Naive thymus-derived CD8-positive, alpha-beta T cell (primary cell): ENCODE data around the gene PIK3R2. TPM values are rescaled to one million over a fixed set of nuclear protein-coding genes. Genes with fewer than 3 reads are reported as not detected.

ENCODE experiments used
- ATAC-seq, 2 donors: fragments of 150-1000 bp; cut with Tn5 transposase in 1 of 2; sonication (Bioruptor Pico), chemical (Tn5 transposase) in 1 of 2; 1 replicate in 1 of 2; 2 replicates in 1 of 2; pipeline ENCODE4 v1.10.0; 2021; ENCODE audit warnings: mild to moderate bottlenecking in 2 of 2, moderate library complexity in 2 of 2
- POLR2A ChIA-PET: fragments of 350-600 bp; sonication (Branson Sonifier 250); formaldehyde crosslinking; loops from one replicate; lab custom pipeline; 2021; ENCODE audit warnings: antibody characterized with exemption; lab: Charles Lee
- DNase-seq, 10 donors: peaks; one replicate each; pipeline versions ENCODE4 v3.0.0 to v3.0.0-alpha.2; 2020 to 2022
- H3K27ac Mint-ChIP-seq, 10 donors: one replicate each; pipeline ENCODE4 v1.8.0; 2020 to 2022; ENCODE audit warnings: mild to moderate bottlenecking in 10 of 10, mixed read lengths in 10 of 10, moderate library complexity in 4 of 10, inconsistent platforms in 1 of 10
- H3K27me3 Mint-ChIP-seq, 5 donors: one replicate each; pipeline ENCODE4 v1.8.0; 2021 to 2022; ENCODE audit warnings: mixed read lengths in 5 of 5
- H3K36me3 Mint-ChIP-seq, 3 donors: one replicate each; pipeline ENCODE4 v1.8.0; 2020 to 2022; ENCODE audit warnings: mixed read lengths in 3 of 3, mild to moderate bottlenecking in 2 of 3, inconsistent platforms in 1 of 3
- H3K4me1 Mint-ChIP-seq, 4 donors: one replicate each; pipeline ENCODE4 v1.8.0; 2021 to 2022; ENCODE audit warnings: mixed read lengths in 4 of 4
- H3K4me3 Mint-ChIP-seq, 10 donors: one replicate each; pipeline ENCODE4 v1.8.0; 2020 to 2022; ENCODE audit warnings: mild to moderate bottlenecking in 10 of 10, mixed read lengths in 10 of 10, moderate library complexity in 6 of 10, inconsistent platforms in 1 of 10
- H3K9me3 Mint-ChIP-seq, 9 donors: one replicate each; pipeline ENCODE4 v1.8.0; 2020 to 2022; ENCODE audit warnings: mixed read lengths in 9 of 9, mild to moderate bottlenecking in 3 of 9, inconsistent platforms in 1 of 9, moderate library complexity in 1 of 9
- polyA plus RNA-seq, 3 donors: library from polyadenylated mRNA; unstranded; fragments of 300-500 nt; fragmentation: Illumina TruSeq; gene quantifications; one replicate each; pipeline ENCODE4 v1.2.3, GENCODE V29; 2021
- total RNA-seq, 8 experiments: library from RNA in 2 of 8; stranded (reverse) in 2 of 8; gene quantifications; one replicate each; pipeline ENCODE4 v1.2.3 and lab custom pipeline; 2021 to 2026

PIK3R2 gene
- total and polyA plus RNA-seq, 5 experiments from 2014 or later: 1.5 to 21.5 (median 11.7) TPM

DNA sequence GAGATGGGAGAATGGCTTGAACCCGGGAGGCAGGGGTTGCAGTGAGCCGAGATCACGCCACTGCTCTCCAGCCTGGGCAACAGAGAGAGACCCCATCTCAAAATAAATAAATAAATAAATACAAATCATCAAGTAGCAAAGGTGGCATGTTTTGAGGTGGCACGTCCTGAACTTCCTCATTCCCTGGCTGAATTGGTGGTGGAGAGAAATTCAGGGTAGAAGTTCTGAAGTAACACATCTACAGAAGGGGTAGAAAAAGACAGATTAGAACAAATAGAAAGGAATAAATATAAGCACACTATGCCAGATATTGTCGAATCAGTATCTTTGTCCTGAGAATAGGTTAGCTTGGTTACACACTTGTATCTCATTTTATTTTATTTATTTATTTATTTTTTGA, 27.0 kb downstream of the PIK3R2 start:
- no peaks in the 10 kb centered on the region for H3K9me3 Mint-ChIP-seq
- no peak overlapping the region for H3K4me3 Mint-ChIP-seq
- no peaks in the 10 kb centered on the region for H3K36me3 Mint-ChIP-seq
- DNase-seq (no peak), ATAC-seq (no peak)
- peaks cover 0 to 26% (median 3%) of the 10 kb centered on the region in 4 donors for H3K4me1 Mint-ChIP-seq
- no peak overlapping the region for H3K27ac Mint-ChIP-seq
- POLR2A ChIA-PET: no interaction called here
- peaks cover 0 to 3% (median 0%) of the 10 kb centered on the region in 5 donors for H3K27me3 Mint-ChIP-seq

GRCh38 chr19:18183529-18183928, 30.6 kb downstream of the PIK3R2 start:
- Mint-ChIP-seq H3K27me3 (peaks cover 0 to 3% (median 0%) of the 10 kb centered on the region in 5 donors), H3K27ac (no peak overlapping the region), H3K4me1 (peaks cover 0 to 10% (median 0%) of the 10 kb centered on the region in 4 donors), H3K4me3 (no peak overlapping the region), H3K9me3 (no peaks in the 10 kb centered on the region), H3K36me3 (no peaks in the 10 kb centered on the region)
- POLR2A ChIA-PET: no interaction called here
- DNase-seq: no peak
- no peak for ATAC-seq

GRCh38 chr19:18185538-18185937, 32.6 kb downstream of the PIK3R2 start:
- DNase-seq (no peak), ATAC-seq (no peak)
- Mint-ChIP-seq H3K27ac (peak overlapping the region in 1 of 10 donors; percentile 73), H3K27me3 (peaks cover 0 to 3% (median 0%) of the 10 kb centered on the region in 5 donors), H3K4me1 (peaks cover 0 to 5% (median 0%) of the 10 kb centered on the region in 4 donors), H3K4me3 (no peak overlapping the region), H3K36me3 (no peaks in the 10 kb centered on the region), H3K9me3 (no peaks in the 10 kb centered on the region)
- POLR2A ChIA-PET: no interaction called here

DNA sequence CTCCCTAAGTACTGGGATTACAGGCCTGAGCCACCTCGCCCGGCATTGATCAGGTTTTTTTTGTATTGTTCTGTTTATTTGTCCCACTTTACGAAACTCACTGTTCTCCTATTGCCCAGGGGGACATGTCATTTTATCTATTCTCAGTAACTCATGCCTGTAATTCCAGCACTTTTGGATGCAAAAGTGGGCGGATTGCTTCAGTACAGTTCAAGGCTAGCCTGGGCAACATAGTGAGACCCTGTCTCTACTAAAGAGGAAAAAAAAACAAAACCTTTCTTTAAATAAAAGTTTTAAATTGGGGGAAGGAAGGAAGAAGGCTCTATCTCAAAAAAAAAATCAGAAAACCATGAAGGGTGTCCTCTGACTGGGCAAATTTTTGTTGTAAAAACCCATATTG, 37.3 kb downstream of the PIK3R2 start:
- H3K27ac Mint-ChIP-seq: peak overlapping the region in 1 of 10 donors; percentile 79
- H3K4me3 Mint-ChIP-seq: peak overlapping the region in 1 of 10 donors; percentile 33
- peaks cover 0 to 3% (median 0%) of the 10 kb centered on the region in 3 donors for H3K36me3 Mint-ChIP-seq
- H3K9me3 Mint-ChIP-seq: no peaks in the 10 kb centered on the region
- POLR2A ChIA-PET: interaction anchor here (0.7 to 4.0 kb wide), 5 partner anchors 62 to 263 kb away, joined by 3 to 44 read pairs (median 3); no protein-coding TSS in a partner anchor
- H3K4me1 Mint-ChIP-seq: peaks cover 7 to 28% (median 24%) of the 10 kb centered on the region in 4 donors
- DNase-seq: no peak
- ATAC-seq: no peak
- H3K27me3 Mint-ChIP-seq: peaks cover 0 to 4% (median 0%) of the 10 kb centered on the region in 5 donors

GRCh38 chr19:18191640-18192062, 38.7 kb downstream of the PIK3R2 start:
- peak overlapping the region; percentile 78 to 98 (median 90) for H3K4me3 Mint-ChIP-seq
- H3K9me3 Mint-ChIP-seq: no peaks in the 10 kb centered on the region
- ATAC-seq (no peak), DNase-seq (no peak)
- H3K4me1 Mint-ChIP-seq: peaks cover 7 to 28% (median 24%) of the 10 kb centered on the region in 4 donors
- POLR2A ChIA-PET: interaction anchor here (0.6 to 5.2 kb wide), 13 partner anchors 12 to 574 kb away, joined by 3 to 72 read pairs (median 5); partner anchors contain the start of genes IFI30, JUND, LSM4 and RAB3A
- peaks cover 0 to 8% (median 0%) of the 10 kb centered on the region in 3 donors for H3K36me3 Mint-ChIP-seq
- H3K27ac Mint-ChIP-seq: peak overlapping the region in 9 of 10 donors; percentile 16 to 99 (median 93)
- peaks cover 0 to 4% (median 0%) of the 10 kb centered on the region in 5 donors for H3K27me3 Mint-ChIP-seq

DNA sequence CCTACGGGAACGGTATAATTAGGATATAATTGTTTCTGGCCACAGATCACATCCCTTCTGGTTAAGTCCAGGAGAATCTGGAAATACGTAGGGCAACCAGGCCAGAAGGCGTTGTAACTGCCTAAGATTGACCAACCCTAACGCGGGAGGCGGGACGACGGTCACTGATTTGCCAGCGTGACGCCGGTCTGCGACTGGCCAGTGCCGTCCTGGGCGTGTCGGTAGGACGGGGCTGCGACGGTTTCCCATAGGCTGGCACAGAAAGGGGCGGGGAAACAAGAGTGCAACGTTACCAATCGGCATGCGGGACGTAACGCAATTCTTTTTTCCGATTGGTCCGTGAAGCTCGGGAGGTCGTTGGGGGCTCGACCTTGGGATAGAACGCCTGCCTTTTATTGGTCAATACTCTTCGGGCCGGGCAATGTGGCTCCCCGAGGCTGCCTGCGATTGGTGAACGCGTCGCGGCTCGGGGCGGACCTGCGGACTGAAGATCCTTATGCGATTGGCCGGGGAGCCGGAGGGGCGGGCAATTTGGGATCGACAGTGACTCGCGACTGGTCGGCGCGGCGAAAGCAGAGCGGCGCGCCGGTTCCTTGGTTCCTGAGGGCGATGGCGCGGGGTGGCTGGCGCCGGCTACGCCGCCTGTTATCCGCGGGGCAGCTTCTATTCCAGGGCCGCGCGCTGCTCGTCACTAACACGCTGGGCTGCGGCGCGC, 39.9 kb downstream of the PIK3R2 start, which contains the start of gene MPV17L2:
TSS of gene MPV17L2 (plus strand) at position 546 of the 715 bp plus-strand sequence. CDS start at position 610, 64 bp downstream.
- no peaks in the 10 kb centered on the region for H3K9me3 Mint-ChIP-seq
- ATAC-seq (peak; percentile 89), DNase-seq (peak; percentile 94 to 100 (median 98))
- peaks cover 0 to 14% (median 0%) of the 10 kb centered on the region in 3 donors for H3K36me3 Mint-ChIP-seq
- POLR2A ChIA-PET: interaction anchor here (0.6 to 5.2 kb wide), 18 partner anchors 11 to 333 kb away, joined by 3 to 72 read pairs (median 5); partner anchors contain the start of genes IFI30, JUND, RAB3A and RPL18A
- H3K27ac Mint-ChIP-seq: peak within 1 kb of the TSS; percentile 79 to 99 (median 93)
- peaks cover 0 to 4% (median 0%) of the 10 kb centered on the region in 5 donors for H3K27me3 Mint-ChIP-seq
- H3K4me3 Mint-ChIP-seq: peak within 1 kb of the TSS; percentile 78 to 98 (median 90)
- peaks cover 7 to 28% (median 24%) of the 10 kb centered on the region in 4 donors for H3K4me1 Mint-ChIP-seq

- Mint-ChIP-seq H3K27ac (peak overlapping the region; percentile 79 to 99 (median 93)), H3K4me3 (peak overlapping the region; percentile 78 to 98 (median 90)), H3K36me3 (peaks cover 0 to 22% (median 0%) of the 10 kb centered on the region in 3 donors), H3K27me3 (peaks cover 0 to 4% (median 0%) of the 10 kb centered on the region in 5 donors), H3K9me3 (no peaks in the 10 kb centered on the region), H3K4me1 (peaks cover 8 to 28% (median 24%) of the 10 kb centered on the region in 4 donors)
- POLR2A ChIA-PET: interaction anchor here (0.7 to 5.2 kb wide), 12 partner anchors 10 to 334 kb away, joined by 3 to 72 read pairs (median 4); partner anchors contain the start of genes JUND, RAB3A and RPL18A
- DNase-seq (no peak), ATAC-seq (no peak)
These were observed 40.6 kb downstream of the PIK3R2 start for GRCh38 chr19:18193388-18194180.

DNA sequence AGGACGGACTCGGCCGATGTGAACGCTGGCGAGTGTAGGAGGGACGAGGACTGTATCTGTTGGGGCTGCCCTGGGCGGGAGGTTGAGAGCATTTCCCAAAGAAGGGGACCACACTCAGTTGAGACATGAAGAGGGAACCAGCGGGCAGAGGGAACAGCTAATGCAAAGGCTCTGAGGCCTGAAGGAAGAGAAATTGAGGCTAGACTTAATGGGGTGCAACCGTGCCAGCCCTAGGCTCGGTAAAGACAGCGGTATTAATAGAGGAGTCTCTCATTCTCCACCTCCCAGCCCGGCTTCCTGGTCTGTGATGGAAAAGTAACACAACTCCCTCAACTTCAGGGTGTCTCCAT, 41.2 kb downstream of the PIK3R2 start:
- Mint-ChIP-seq H3K27me3 (peaks cover 0 to 4% (median 0%) of the 10 kb centered on the region in 5 donors), H3K4me1 (peaks cover 10 to 28% (median 24%) of the 10 kb centered on the region in 4 donors), H3K36me3 (peaks cover 0 to 28% (median 0%) of the 10 kb centered on the region in 3 donors), H3K9me3 (no peaks in the 10 kb centered on the region), H3K4me3 (peak overlapping the region; percentile 78 to 98 (median 90)), H3K27ac (peak overlapping the region; percentile 43 to 98 (median 90))
- DNase-seq: no peak
- ATAC-seq: no peak
- POLR2A ChIA-PET: interaction anchor here (0.9 to 5.2 kb wide), 8 partner anchors 9 to 334 kb away, joined by 3 to 72 read pairs (median 4); partner anchors contain the start of genes JUND, RAB3A and RPL18A

DNA sequence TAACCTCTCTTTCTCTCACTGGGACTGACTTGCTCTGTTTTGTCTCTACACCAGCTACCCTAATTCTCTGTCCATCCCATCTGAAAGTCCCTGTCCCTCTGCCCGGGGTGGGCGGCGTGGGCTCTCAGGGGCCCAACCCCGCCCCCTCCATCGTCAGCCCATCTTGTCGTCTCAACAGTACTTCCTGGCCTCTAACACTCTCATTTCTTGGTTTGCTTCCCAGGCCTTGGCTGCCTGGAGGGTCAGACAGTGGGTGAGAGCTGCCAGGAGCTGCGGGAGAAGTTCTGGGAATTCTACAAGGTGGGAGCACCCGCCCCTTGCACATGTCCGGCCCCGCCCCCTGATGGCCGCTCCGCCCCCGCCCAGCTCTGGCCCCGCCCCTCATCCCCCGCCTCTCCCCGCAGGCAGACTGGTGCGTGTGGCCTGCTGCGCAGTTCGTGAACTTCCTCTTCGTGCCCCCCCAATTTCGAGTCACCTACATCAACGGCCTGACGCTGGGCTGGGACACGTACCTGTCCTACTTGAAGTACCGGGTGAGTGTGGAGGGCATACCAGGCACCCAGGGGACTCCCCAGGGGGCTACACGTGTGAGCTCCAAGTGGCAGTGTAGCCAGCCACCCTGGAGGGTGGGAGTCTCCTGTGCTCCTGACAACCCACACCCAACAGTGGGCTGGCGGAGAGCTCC, 41.7 kb downstream of the PIK3R2 start:
- peak overlapping the region; percentile 78 to 98 (median 90) for H3K4me3 Mint-ChIP-seq
- DNase-seq (peak; percentile 38 to 77 (median 52)), ATAC-seq (no peak)
- peaks cover 0 to 4% (median 0%) of the 10 kb centered on the region in 5 donors for H3K27me3 Mint-ChIP-seq
- H3K36me3 Mint-ChIP-seq: peaks cover 0 to 32% (median 0%) of the 10 kb centered on the region in 3 donors
- no peaks in the 10 kb centered on the region for H3K9me3 Mint-ChIP-seq
- peak overlapping the region; percentile 44 to 98 (median 86) for H3K27ac Mint-ChIP-seq
- POLR2A ChIA-PET: interaction anchor here (0.6 to 5.2 kb wide), 7 partner anchors 9 to 1359 kb away, joined by 3 to 72 read pairs (median 4); partner anchors contain the start of genes JUND and RAB3A
- H3K4me1 Mint-ChIP-seq: peaks cover 10 to 28% (median 24%) of the 10 kb centered on the region in 4 donors

- POLR2A ChIA-PET: no interaction called here
- Mint-ChIP-seq H3K36me3 (peaks cover 0 to 40% (median 0%) of the 10 kb centered on the region in 3 donors), H3K4me3 (peak overlapping the region in 3 of 10 donors; percentile 36 to 60 (median 40)), H3K9me3 (no peaks in the 10 kb centered on the region), H3K4me1 (peaks cover 10 to 28% (median 25%) of the 10 kb centered on the region in 4 donors), H3K27me3 (peaks cover 0 to 4% (median 0%) of the 10 kb centered on the region in 5 donors), H3K27ac (peak overlapping the region in 7 of 10 donors; percentile 23 to 85 (median 48))
- ATAC-seq (no peak), DNase-seq (no peak)
These were observed 43.5 kb downstream of the PIK3R2 start for GRCh38 chr19:18196511-18196845.

DNA sequence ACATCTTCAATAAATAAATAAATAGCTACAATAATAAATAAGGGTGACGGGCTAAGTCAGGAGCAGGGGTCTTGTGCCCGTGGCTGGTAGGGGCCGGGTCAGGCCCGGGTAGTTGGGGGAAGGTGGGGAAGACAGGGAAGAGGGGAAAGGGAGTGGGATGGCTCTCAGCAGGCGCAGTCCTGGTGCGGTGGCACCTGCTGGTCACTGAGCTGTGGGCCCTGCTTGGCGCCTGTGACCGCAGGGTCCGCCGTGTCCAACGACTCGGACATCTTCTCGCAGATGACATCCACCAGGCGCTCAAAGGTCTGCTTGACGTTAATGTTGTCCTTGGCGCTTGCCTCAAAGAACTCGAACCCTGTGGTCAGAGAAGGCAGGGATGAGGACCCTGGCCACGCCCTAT, 44.3 kb downstream of the PIK3R2 start:
- peaks cover 13 to 28% (median 25%) of the 10 kb centered on the region in 4 donors for H3K4me1 Mint-ChIP-seq
- H3K27me3 Mint-ChIP-seq: peaks cover 0 to 4% (median 0%) of the 10 kb centered on the region in 5 donors
- peaks cover 0 to 42% (median 0%) of the 10 kb centered on the region in 3 donors for H3K36me3 Mint-ChIP-seq
- DNase-seq (no peak), ATAC-seq (no peak)
- H3K4me3 Mint-ChIP-seq: no peak overlapping the region
- no peak overlapping the region for H3K27ac Mint-ChIP-seq
- no peaks in the 10 kb centered on the region for H3K9me3 Mint-ChIP-seq
- POLR2A ChIA-PET: interaction anchor here (1.1 kb wide), 1 partner anchor 57 kb away, joined by 3 read pairs; no protein-coding TSS in a partner anchor
